Measurements from ENCODE around the gene VPS13D. TPM values are rescaled to one million over a fixed set of nuclear protein-coding genes. Genes with fewer than 3 reads are reported as not detected.
A peak's percentile ranks its signal among the peaks of the same experiment; 100 is the strongest.
"Not testable (repeated sequence)": the region's sequence is repeated elsewhere in the genome, so short reads cannot be mapped to it uniquely, and the experiment has no call there.

The VPS13D gene
- total and polyA plus RNA-seq, 2 donors (not counting 3 experiments of a cell fraction or from before 2014, with no cell fraction given), result 13.6 to 48.5 TPM

- H3K4me1 ChIP-seq (ENCODE audit: control insufficient read depth, extremely low read depth, insufficient read depth, low read length); H3K79me2 ChIP-seq (ENCODE audit: control insufficient read depth, insufficient read depth, low read length); H3K36me3 ChIP-seq (ENCODE audit: control insufficient read depth in 2 of 2, extremely low read depth in 1 of 2, insufficient read depth in 2 of 2, low read length in 2 of 2); H3K27ac ChIP-seq (ENCODE audit: insufficient read depth, low read depth, low read length); DNase-seq (ENCODE audit: low read depth, low spot score); H3K4me3 ChIP-seq (replicated peaks in 1 of 3; ENCODE audit: insufficient read depth in 1 of 3, low read depth in 1 of 3, low read length in 3 of 3); CTCF ChIA-PET; POLR2A ChIA-PET; H2AFZ ChIP-seq (ENCODE audit: low read depth, low read length); intact Hi-C loops (cut with micrococcal nuclease); H3K27me3 ChIP-seq (ENCODE audit: control insufficient read depth in 2 of 2, insufficient read depth in 2 of 2, low read length in 2 of 2); BruUV-seq (replicated peaks); H3K4me2 ChIP-seq (ENCODE audit: insufficient read depth, low read length); H3K9me1 ChIP-seq (replicated peaks; ENCODE audit: control insufficient read depth, extremely low read depth, insufficient read depth, low read length); dilution Hi-C loops (cut with MboI; ENCODE audit: extremely low pct_ligation_motif_present, low sequenced_read_pairs); H3K9ac ChIP-seq (replicated peaks; ENCODE audit: extremely low read depth, insufficient read depth, low read length); FAIRE-seq; H3K9me3 ChIP-seq (replicated peaks; ENCODE audit: control insufficient read depth, insufficient read depth, low read length); H4K20me1 ChIP-seq (replicated peaks; ENCODE audit: control insufficient read depth, extremely low read depth, insufficient read depth, low read length): not testable (repeated sequence)
Observed at GRCh38 chr1:12390296-12390695, 160.5 kb downstream of the VPS13D start.

- H2AFZ ChIP-seq (ENCODE audit: low read depth, low read length), result no peak overlapping the region
Observed at GRCh38 chr1:12397462-12398450, 167.9 kb downstream of the VPS13D start.

More at GRCh38 chr1:12397462-12398450, 167.9 kb downstream of the VPS13D start:
- H3K79me2 ChIP-seq (ENCODE audit: control insufficient read depth, insufficient read depth, low read length), result no peaks in the 10 kb centered on the region
- ChIA-PET CTCF (interaction anchor here (1.2 to 1.7 kb wide), 4 partner anchors 8 to 220 kb away, joined by 3 to 6 read pairs (median 4); partner anchors contain the start of gene DHRS3), POLR2A (interaction anchor here (0.7 kb wide), 1 partner anchor 51 kb away, joined by 4 read pairs; no protein-coding TSS in a partner anchor)
- H3K4me2 ChIP-seq (ENCODE audit: insufficient read depth, low read length), result no peak overlapping the region
- peaks cover 8% of the 10 kb centered on the region for H3K4me1 ChIP-seq (ENCODE audit: control insufficient read depth, extremely low read depth, insufficient read depth, low read length)
- H4K20me1 ChIP-seq (replicated peaks; ENCODE audit: control insufficient read depth, extremely low read depth, insufficient read depth, low read length), result no peaks in the 10 kb centered on the region
- TF ChIP-seq, protein P1, sequence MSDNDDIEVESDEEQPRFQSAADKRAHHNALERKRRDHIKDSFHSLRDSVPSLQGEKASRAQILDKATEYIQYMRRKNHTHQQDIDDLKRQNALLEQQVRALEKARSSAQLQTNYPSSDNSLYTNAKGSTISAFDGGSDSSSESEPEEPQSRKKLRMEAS (IDR thresholded peaks at IDR 0.05; ENCODE audit: insufficient read depth, insufficient read length), result no peak
- TF ChIP-seq JUN (IDR thresholded peaks at IDR 0.05; ENCODE audit: borderline replicate concordance, insufficient read depth, insufficient read length, low read depth), result no peak
- H3K9ac ChIP-seq (replicated peaks; ENCODE audit: extremely low read depth, insufficient read depth, low read length), result no peak overlapping the region
- H3K36me3 ChIP-seq (ENCODE audit: control insufficient read depth in 2 of 2, extremely low read depth in 1 of 2, insufficient read depth in 2 of 2, low read length in 2 of 2), result peaks cover 0 to 5% of the 10 kb centered on the region in 2 experiments
- no peaks in the 10 kb centered on the region for H3K27me3 ChIP-seq (ENCODE audit: control insufficient read depth in 2 of 2, insufficient read depth in 2 of 2, low read length in 2 of 2)
- peak; percentile 91 for DNase-seq (ENCODE audit: low read depth, low spot score)
- H3K27ac ChIP-seq (ENCODE audit: insufficient read depth, low read depth, low read length), result no peak overlapping the region
- dilution Hi-C loops (cut with MboI; ENCODE audit: extremely low pct_ligation_motif_present, low sequenced_read_pairs), result no loop called here
- H3K4me3 ChIP-seq (replicated peaks in 1 of 3; ENCODE audit: insufficient read depth in 1 of 3, low read depth in 1 of 3, low read length in 3 of 3), result no peak overlapping the region
- H3K9me1 ChIP-seq (replicated peaks; ENCODE audit: control insufficient read depth, extremely low read depth, insufficient read depth, low read length), result no peaks in the 10 kb centered on the region
- BruUV-seq (replicated peaks), result no TSS peak
- intact Hi-C loops (cut with micrococcal nuclease), result no loop called here
- FAIRE-seq, result peak; percentile 62
- H3K9me3 ChIP-seq (replicated peaks; ENCODE audit: control insufficient read depth, insufficient read depth, low read length), result no peaks in the 10 kb centered on the region

All from endothelial cell of umbilical vein (primary cell).